Right kidney (tissue), 1 donor: ENCODE data around the gene FBXW7.

ENCODE experiments used
- DNase-seq: peaks from one replicate; pipeline ENCODE4 v3.0.0-alpha.2; 2016

FBXW7 gene

GRCh38 chr4:152510349-152511147 is 25.3 kb downstream of the FBXW7 start:
- no peak for DNase-seq

- DNase-seq = no peak
Measured at GRCh38 chr4:152509595-152510225, 26.2 kb downstream of the FBXW7 start.

GRCh38 chr4:152508818-152509217 is 27.1 kb downstream of the FBXW7 start:
- DNase-seq = no peak

- DNase-seq = no peak
Measured at GRCh38 chr4:152508386-152508785, 27.5 kb downstream of the FBXW7 start.

DNA sequence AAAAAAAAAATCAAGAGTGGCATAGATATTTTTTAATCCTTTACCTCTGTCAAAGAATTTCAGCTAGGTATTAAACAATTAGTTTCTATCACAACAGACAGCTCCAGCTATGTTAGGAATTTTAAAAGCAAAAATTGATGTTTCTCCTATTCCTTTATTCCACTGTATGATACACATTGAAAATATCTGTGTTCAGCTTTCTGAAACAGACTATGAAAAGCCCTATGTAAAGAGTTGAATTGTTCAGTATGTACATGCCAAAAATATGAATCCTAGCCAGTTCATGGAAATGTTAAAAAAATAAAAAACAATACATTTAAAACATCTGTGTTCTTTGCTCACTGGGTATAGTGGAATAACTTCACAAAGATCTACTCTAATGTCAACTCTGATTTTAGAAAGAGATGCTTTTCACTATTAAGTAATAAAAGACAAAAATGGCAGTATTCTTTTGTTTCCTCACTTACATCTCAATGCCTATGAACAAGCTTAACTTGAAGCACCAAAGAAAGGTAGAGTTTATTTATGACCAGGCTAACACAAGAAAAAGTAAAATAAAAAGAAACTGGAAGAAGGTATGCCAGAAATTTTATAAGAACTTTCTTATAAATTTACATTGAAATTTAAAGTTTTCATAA is 32.1 kb downstream of the FBXW7 start:
- no peak for DNase-seq

DNA sequence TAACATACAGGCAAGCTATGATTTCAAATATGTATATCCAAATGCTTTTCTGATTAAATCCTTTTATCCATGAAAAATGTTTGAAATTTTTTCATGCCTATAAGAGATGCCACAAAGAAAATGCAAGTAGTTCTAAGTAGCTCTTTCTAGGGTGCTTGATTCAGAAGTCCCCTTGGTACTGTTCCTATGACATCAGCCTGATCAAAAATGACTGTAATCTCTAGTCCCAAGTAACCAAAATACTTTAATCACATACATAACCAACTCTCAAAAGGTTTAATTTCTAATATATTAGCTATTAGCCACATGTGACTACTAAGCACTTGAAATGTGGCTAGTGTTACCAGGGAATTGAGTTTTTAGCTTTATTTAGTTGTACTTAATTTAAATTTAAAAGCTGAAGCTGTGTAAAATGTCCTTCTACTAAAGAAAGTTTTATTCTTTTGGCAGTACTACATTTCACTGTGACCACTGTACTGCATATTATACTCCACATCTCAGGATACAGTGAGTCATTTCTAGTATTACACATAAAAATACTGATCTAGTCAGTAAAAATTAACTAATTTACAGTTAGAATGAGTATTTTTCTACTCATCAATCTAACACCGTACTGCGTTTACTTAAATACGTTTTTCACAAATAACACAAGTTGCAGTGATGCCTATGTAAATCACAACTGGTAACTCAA is 33.9 kb downstream of the FBXW7 start:
- no peak for DNase-seq

GRCh38 chr4:152500800-152501434 is 35.0 kb downstream of the FBXW7 start:
- peak; percentile 37 for DNase-seq

GRCh38 chr4:152500275-152500674 is 35.6 kb downstream of the FBXW7 start:
- no peak for DNase-seq

DNA sequence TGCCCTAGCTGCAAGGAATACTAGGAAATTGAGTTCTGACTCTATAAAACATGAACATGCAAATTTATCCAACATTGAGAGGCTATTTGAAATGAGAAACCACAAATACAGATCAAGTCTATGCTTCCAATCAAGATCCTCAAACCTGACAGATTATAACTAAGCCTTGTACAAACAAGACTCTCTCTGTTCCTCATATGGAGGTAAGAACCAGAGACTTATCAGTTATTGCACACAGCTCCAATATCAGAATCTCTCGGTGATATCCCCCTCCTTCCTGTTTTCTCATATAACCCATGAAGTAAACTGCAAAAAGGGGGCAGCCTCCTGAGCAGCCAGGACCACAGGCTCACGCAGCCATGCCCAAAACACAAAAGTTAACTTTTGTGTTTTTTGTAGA is 36.5 kb downstream of the FBXW7 start:
- no peak for DNase-seq

DNA sequence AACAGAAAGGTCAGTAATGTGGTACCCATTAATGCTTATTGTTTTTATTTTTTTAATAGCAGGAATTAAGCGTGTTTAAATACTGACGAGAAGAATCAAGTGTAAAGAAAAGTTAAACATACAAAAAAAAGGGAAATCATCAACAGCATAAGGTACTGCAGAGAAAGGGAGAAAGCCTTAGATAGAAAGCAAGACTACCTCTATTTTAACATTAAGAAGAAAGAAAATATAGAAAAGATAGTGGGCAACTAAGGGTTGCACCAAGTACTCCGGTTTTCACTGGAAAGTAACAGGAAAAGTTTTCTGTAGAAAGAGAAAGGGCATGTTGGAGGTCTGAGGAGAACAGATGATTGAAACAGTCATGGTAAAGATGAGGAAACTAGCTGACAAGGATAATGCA is 41.9 kb downstream of the FBXW7 start:
- no peak for DNase-seq

DNA sequence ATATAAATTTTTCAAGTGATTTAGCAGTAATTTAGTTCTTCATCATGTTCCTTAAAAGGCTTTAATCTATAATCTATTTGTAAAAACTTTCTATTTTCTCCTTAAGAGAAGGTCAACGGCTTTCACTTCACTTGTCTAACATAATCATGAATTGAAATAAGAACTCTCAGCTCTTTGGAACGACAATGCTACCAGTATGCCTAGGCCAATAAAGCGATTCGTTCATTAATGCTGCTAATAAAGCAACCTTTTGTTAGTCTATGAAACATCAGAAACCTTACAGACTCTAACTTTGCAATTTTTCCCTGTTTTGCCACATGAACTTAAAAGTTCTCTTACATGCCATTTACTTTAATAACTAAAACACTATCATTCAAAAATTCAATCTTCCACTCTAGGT is 47.6 kb downstream of the FBXW7 start:
- no peak for DNase-seq

DNA sequence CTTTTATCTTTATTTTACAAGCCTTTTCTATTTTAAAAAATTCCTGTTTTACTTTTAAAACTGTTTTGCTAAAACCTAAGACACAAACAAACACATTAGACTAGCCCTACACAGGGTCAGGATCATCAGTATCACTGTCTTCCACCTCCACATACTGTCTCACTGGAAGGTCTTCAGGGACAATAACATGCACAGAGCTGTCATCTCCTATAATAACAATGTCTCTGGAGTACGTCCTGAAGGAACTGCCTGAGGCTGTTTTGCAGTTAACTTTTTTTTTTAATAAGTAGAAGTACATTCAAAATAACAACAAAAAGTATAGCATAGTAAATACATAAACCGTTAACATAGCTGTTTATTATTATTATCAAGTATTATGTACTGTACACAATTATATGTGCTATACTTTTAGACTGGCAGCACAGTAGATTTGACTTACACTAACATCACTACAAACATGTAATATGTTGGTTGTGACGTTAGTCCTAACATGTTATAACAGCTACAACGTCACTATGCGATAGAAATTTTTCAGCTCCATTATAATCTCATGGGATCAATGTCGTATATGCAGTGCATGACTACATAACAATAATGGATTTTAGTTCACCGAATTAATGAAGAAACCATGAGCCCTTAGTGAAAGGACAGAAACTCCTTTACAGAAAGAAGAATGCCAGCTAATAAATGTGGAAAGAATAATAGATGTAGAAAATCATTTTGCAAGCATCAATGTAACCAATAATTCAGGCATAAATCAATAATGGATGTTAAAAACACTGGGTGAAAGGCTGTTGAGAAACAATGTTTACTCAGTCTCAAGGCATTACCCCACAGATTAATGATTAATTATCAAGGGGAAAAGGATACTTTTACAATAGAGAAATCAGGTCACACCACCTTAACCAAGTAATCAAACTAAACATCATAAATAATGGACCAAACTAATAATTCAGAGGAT is 49.2 kb downstream of the FBXW7 start:
- no peak for DNase-seq

DNA sequence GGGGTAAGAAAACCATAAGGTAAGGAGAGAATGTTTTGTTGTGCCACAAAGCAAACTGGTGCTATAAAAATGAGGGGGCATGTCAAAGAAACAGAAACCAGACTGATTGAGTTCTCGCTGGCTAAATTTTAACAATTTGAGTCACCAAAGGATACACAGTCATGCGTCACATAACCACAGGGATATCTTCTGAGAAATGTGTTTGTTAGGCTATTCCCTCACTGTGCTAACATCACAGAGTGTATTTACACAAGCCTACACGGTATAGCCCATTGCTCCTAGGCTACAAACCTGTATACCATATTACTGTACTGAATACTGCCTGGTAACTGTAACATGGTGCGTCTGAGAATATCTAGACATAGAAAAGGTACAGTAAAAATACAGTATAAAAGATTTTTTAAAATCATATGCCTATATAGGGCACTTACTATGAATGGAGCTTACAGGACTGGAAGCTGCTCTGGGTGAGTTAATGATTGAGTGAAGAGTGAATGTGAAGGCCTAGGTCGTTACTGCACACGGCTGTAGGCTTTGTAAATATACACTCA is 50.1 kb downstream of the FBXW7 start:
- DNase-seq = peak; percentile 31

DNA sequence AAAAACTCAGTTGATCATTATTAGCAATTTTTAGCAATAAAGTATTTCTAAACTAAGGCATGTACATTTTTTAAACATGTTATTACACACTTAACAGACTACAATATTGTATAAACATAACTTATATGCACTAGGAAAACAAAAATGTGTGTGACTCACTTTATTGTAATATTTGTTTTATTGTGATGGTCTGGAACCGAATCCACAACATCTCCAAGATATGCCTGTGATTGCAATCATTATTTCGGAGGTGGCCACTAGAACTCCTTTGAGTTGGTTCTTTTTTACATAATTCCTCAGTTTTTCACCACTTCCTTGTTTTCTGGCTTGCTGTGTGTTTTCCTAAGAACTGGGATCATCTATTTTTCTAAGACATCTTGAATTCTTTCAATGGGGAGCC is 53.7 kb downstream of the FBXW7 start:
- DNase-seq = no peak

DNA sequence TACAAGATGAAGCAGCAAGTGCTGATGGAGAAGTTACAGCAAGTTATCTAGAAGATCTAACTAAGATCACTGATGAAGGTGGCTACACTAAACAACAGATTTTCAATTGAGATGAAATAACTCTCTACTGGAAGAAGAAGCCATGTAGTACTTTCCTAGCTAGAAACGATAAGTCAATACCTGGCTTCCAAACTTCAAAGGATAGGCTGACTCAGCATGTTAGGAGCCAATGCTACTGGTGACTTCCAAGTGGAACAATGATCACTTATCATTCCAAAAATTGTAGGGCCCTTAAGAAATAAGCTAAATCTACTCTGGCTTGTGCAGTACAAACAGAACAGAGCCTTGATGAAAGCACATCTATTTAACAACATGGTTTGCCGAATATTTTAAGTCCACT is 55.0 kb downstream of the FBXW7 start:
- DNase-seq = no peak

DNA sequence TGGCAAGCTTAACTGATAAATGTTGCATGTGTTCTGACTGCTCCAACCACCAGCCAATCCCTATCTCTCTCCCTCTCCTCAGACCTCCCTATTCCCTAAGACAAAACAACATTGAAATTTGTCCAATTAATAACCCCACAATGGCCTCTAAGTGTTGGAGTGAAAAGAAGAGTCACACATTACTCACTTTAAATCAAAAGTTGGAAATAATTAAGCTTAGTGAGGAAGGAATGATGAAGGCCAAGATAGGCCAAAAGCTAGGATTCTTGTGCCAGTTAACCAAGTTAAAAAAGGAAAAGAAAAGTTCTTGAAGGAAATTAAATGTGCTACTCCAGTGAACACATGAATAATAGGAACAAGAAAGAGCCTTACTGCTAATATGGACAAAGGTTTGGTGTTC is 55.6 kb downstream of the FBXW7 start:
- DNase-seq = no peak

DNA sequence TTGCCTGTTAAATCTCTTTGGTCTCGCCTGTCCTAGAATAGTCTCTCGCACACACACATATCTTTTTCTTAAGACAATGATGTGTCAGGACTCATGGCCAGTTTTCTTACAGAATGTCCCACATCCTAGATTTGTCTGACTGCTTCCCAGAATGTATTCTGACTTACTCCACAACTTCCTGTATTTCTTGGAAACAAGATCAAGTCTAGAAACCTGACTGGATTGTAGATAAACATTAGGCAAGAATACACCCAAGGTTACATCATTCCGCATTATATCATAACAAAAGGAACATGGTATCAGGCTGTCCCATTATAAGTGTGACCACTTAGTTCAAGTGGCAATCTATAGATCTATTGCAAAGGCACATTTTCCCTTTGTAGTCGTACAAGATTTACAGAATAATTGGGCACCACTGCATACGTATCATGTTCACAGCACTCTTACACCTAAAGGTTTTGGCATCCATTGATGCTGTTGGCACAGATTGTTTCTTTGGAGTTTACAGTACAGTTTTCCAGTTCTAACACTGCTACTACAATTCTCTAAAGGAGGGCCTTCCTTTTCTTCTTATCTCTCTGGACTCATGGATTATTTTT is 56.4 kb downstream of the FBXW7 start:
- DNase-seq = no peak

DNA sequence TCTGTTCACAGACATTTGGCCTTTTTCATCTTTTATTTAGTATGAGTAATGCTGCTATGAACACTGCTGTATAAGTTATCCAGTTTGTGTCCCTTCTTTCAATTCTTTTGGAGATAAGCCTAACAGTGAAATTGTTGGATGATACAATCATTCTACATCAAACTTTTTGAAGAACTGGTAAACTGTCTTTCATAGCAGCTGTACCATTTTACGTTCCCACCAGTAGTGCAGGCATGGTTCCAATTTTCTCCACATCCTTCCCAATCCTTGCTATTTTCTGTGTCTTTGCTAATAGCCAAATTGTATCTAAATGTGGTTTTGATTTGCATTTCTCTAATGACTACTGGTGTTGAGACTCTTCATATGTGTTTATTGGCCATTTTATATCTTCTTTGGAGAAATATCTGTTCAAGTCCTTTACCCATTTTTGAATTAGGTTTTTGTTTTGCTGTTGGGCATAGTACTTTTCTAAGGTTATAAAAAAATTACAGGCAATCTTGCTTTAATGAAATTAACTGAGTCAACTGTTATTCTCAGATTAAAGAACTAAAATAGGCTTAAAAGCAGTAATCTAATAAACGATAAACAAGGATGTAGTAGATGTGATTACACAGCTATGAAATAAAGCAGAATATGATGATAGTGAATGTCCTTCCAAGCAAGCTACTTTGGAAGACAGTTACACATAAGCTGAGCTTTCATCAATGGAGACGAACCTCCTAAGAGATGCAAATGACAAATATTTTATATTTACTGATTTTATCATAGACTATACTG is 57.2 kb downstream of the FBXW7 start:
- no peak for DNase-seq

DNA sequence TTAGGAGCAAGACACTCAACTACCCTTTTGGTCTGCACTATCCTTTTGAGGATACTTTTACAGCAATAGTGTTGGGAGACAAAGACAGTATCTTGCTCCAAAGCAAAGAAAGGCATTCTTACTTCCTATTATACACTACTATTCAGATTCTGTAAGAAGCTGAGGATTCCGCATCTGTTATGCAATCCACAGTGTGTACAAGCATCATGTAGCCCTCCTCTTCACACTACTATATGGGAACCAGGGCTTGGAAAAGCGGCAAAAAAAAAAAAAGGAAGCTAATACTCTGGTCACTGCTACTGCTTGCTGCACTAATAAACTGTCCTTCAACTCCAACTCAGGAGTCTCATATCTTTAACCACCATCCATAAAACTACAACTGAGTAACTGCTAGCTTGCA is 59.1 kb downstream of the FBXW7 start:
- DNase-seq = no peak
